Chondrocyte (in vitro differentiated cells): ENCODE measurements around the gene CASZ1. TPM values are rescaled to one million over a fixed set of nuclear protein-coding genes. Genes with fewer than 3 reads are reported as not detected.

Experiments
- DNase-seq: peaks from one replicate; pipeline ENCODE4 v3.0.0; 2021; ENCODE audit warnings: mixed read lengths, low spot score
- H3K27ac Mint-ChIP-seq: one replicate; pipeline ENCODE4 v1.8.0; 2021; ENCODE audit warnings: mild to moderate bottlenecking, moderate library complexity, mixed read lengths; ENCODE audit not compliant: unreplicated experiment
- H3K27me3 Mint-ChIP-seq: 2 replicates; pipeline ENCODE4 v1.8.0; 2021; ENCODE audit warnings: low read depth, mixed read lengths
- H3K36me3 Mint-ChIP-seq: 2 replicates; pipeline ENCODE4 v1.8.0; 2021; ENCODE audit warnings: low read depth, mixed read lengths
- H3K4me1 Mint-ChIP-seq: 2 replicates; pipeline ENCODE4 v1.8.0; 2021; ENCODE audit warnings: low read depth, mild to moderate bottlenecking, mixed read lengths
- H3K4me3 Mint-ChIP-seq: one replicate; pipeline ENCODE4 v1.8.0; 2021; ENCODE audit warnings: mild to moderate bottlenecking, moderate library complexity, mixed read lengths; ENCODE audit not compliant: unreplicated experiment
- H3K9me3 Mint-ChIP-seq: 2 replicates; pipeline ENCODE4 v1.8.0; 2021; ENCODE audit warnings: low read depth, mixed read lengths
- total RNA-seq: library from RNA; stranded (reverse); gene quantifications from 3 replicates; pipeline ENCODE4 v1.2.1, GENCODE V29; 2021
- TF ChIP-seq, protein P1 (sequence below): fragments of 200-600 bp; sonication (generic); IDR thresholded peaks from 2 replicates; pipeline ENCODE4 v1.5.0; 2021; ENCODE audit warnings: antibody characterized with exemption, mild to moderate bottlenecking, moderate library complexity

The CASZ1 gene
- total RNA-seq, 1 donor from 2014 or later = 4.1 TPM

DNA sequence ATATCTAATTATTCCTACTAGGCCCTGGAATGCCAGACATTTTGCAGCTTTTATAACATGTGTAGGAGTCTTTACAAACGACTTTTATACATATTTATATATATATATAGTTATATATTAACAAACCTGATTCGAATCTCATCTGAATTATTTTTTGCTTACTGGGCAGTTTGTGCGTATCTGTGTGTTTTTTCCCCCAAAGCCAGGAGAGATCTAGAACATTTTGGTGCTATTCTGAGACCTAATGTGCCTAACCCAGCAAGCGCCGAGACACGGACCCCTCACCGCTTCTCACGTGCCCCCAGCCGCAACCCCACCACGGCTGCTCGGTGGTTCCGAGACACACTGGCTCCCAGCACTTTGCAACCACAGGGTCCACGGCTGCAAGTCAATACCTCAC, 54.8 kb downstream of the CASZ1 start:
- no peaks in the 10 kb centered on the region for H3K36me3 Mint-ChIP-seq
- DNase-seq = no peak
- H3K27me3 Mint-ChIP-seq = peaks cover 23% of the 10 kb centered on the region
- H3K27ac Mint-ChIP-seq = no peak overlapping the region
- TF ChIP-seq, protein P1, sequence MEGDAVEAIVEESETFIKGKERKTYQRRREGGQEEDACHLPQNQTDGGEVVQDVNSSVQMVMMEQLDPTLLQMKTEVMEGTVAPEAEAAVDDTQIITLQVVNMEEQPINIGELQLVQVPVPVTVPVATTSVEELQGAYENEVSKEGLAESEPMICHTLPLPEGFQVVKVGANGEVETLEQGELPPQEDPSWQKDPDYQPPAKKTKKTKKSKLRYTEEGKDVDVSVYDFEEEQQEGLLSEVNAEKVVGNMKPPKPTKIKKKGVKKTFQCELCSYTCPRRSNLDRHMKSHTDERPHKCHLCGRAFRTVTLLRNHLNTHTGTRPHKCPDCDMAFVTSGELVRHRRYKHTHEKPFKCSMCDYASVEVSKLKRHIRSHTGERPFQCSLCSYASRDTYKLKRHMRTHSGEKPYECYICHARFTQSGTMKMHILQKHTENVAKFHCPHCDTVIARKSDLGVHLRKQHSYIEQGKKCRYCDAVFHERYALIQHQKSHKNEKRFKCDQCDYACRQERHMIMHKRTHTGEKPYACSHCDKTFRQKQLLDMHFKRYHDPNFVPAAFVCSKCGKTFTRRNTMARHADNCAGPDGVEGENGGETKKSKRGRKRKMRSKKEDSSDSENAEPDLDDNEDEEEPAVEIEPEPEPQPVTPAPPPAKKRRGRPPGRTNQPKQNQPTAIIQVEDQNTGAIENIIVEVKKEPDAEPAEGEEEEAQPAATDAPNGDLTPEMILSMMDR = no peak
- H3K4me1 Mint-ChIP-seq = no peaks in the 10 kb centered on the region
- H3K4me3 Mint-ChIP-seq = no peak overlapping the region
- no peaks in the 10 kb centered on the region for H3K9me3 Mint-ChIP-seq

DNA sequence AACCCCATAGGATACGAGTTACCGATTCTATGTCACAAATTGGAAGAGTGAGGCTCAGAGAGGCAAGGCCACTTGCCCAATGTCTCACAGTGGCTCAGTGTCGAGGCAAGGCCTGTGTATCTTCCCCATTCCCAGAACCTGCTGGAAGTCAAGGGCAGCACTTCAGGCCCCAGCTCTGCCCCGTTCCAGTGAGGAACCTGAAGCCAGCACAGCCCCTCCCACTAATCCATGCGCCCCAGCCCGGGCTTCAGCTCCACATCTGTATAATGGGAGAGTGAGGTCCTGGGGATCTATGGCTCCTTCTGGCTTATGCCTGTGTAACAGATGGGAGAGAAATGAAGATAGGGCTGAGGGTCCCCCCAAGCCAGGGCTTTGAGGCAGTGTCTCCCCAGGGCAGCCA, 56.3 kb downstream of the CASZ1 start:
- Mint-ChIP-seq H3K36me3 (no peaks in the 10 kb centered on the region), H3K4me3 (no peak overlapping the region), H3K9me3 (no peaks in the 10 kb centered on the region), H3K27ac (no peak overlapping the region), H3K4me1 (no peaks in the 10 kb centered on the region), H3K27me3 (peaks cover 17% of the 10 kb centered on the region)
- TF ChIP-seq, protein P1 = no peak
- DNase-seq = no peak

DNA sequence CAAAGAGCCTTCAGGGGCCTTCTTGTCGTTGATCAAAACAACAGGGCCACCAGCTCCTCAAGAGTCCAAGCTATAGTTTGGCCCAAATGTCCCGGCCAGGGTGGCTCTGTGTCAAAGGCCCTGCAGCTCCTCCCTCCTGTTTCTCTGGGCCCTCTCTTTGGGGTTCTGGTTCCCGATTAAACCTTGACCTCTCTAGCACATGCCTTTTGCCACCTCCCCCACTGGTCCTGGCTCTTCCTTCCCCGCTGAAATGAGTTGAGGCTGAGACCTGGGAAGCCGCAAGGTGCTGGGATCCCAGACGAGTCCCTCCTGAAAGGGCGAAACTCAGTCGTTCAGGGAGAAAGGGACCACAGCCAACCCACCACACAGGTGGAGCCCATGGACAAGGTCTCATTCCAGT, 56.9 kb downstream of the CASZ1 start:
- Mint-ChIP-seq H3K27me3 (peaks cover 19% of the 10 kb centered on the region), H3K4me1 (no peaks in the 10 kb centered on the region), H3K36me3 (no peaks in the 10 kb centered on the region), H3K27ac (no peak overlapping the region), H3K4me3 (no peak overlapping the region), H3K9me3 (no peaks in the 10 kb centered on the region)
- DNase-seq = no peak
- TF ChIP-seq, protein P1 = no peak

DNA sequence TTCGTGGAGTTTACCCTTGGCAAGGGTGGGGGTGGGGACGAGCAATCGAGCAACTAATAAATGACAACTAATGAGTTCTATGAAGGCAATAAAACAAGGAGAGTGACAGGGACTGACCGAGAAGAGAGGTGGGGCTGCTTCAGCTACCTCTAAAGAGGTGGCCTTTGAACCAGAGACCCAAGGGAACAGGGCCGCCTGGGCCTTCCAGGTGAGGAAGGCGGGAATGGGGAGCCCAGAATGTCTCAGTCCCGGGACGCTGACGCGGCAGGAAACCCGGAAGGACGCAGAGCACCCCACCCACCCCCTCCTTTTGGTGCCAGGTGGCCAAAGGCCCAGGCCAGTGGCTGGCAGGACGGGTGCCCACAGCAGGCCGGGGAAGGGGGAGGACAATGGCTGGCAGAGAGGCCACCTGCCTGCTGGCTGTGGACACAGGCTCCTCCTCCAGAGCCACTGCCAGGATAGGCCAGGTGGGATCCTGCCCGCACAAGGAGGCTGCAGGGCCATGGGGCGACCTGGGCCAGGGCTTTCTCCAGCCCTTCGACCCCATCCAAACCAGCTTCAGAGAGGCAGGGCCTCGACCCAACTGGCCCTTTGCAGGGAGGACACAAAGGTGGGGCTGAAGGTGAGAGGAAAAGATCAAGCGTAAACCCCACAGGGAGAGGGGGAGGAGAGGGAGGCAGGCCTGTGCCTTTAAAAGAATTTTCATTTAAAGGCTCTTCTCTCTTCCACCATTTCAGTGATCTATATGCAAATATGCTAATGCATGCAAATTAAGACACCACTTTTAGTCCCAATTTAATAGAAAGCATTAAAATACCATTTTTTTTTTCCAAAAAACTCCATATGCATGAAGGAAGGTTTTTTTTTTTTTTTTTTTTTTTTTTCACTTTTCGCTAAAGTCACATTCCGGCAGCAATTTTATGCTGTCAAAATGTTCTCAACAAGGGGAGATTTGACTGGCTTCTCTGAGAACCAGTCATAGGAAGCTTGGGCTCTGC, 58.1 kb downstream of the CASZ1 start:
- Mint-ChIP-seq H3K27me3 (peaks cover 22% of the 10 kb centered on the region), H3K36me3 (no peaks in the 10 kb centered on the region), H3K4me1 (no peaks in the 10 kb centered on the region), H3K4me3 (no peak overlapping the region), H3K27ac (no peak overlapping the region), H3K9me3 (no peaks in the 10 kb centered on the region)
- DNase-seq = no peak
- TF ChIP-seq, protein P1 = no peak

DNA sequence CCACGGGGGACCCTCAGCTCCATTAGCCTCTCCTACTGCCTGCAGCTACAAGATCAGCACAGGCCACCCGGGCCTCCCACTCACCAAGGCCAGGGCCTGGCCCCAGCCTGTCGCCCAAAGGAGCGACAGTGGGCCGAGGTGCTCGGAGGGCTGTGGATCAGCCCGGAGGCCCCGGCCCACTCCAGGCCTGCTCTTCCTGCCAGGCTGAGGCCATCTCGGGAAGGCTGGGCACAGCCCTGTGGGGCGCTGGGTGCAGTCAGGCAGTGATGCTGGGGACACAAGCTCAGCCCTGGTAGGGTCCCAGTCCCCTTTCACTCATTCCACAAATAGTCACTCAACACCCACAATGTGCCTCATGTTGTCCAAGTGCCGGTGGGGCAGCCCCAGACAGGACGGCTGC, 58.8 kb downstream of the CASZ1 start:
- TF ChIP-seq, protein P1 = no peak
- H3K27me3 Mint-ChIP-seq = peaks cover 19% of the 10 kb centered on the region
- no peak overlapping the region for H3K27ac Mint-ChIP-seq

More for the DNA sequence above, 58.8 kb downstream of the CASZ1 start:
- Mint-ChIP-seq H3K4me1 (no peaks in the 10 kb centered on the region), H3K4me3 (no peak overlapping the region), H3K36me3 (no peaks in the 10 kb centered on the region), H3K9me3 (no peaks in the 10 kb centered on the region)
- no peak for DNase-seq
